Liver (tissue), 9 donors: Measurements from ENCODE around the gene LIPG. TPM values are rescaled to one million over a fixed set of nuclear protein-coding genes. Genes with fewer than 3 reads are reported as not detected.

Experiments used
- DNase-seq: peaks from one replicate; pipeline ENCODE4 v3.0.0-alpha.2; 2017; ENCODE audit warnings: low spot score
- H3K27ac ChIP-seq, 2 donors: one replicate each; pipeline ENCODE4 v1.7.0; 2013; ENCODE audit warnings: inconsistent platforms in 2 of 2, low read length in 2 of 2, control low read depth in 1 of 2, low read depth in 1 of 2, mild to moderate bottlenecking in 1 of 2
- H3K27me3 ChIP-seq, 4 donors: one replicate each; pipeline versions ENCODE4 v1.6.1 to v1.7.0; 2013; ENCODE audit warnings: low read length in 3 of 4, inconsistent platforms in 1 of 4, mild to moderate bottlenecking in 1 of 4, moderate library complexity in 1 of 4; ENCODE audit not compliant: control insufficient read depth in 4 of 4, insufficient read depth in 4 of 4
- H3K36me3 ChIP-seq, 4 donors: one replicate each; pipeline versions ENCODE4 v1.6.1 to v1.7.0; 2013; ENCODE audit warnings: low read length in 3 of 4, mild to moderate bottlenecking in 3 of 4, low read depth in 1 of 4, moderate library complexity in 1 of 4; ENCODE audit not compliant: control insufficient read depth in 4 of 4, insufficient read depth in 3 of 4
- H3K4me1 ChIP-seq, 4 donors: one replicate each; pipeline versions ENCODE4 v1.6.1 to v1.7.0; 2013; ENCODE audit warnings: low read length in 3 of 4, mild to moderate bottlenecking in 3 of 4, moderate library complexity in 1 of 4; ENCODE audit not compliant: control insufficient read depth in 4 of 4, insufficient read depth in 4 of 4
- H3K4me3 ChIP-seq, 3 donors: one replicate each; pipeline versions ENCODE4 v1.6.1 to v1.7.0; 2013; ENCODE audit warnings: low read length in 3 of 3, control low read depth in 1 of 3, low read depth in 1 of 3, mild to moderate bottlenecking in 1 of 3
- H3K9ac ChIP-seq, 2 donors: one replicate each; pipeline ENCODE4 v1.7.0; 2013; ENCODE audit warnings: low read length in 2 of 2, mild to moderate bottlenecking in 2 of 2, moderate library complexity in 2 of 2, control low read depth in 1 of 2, low read depth in 1 of 2
- H3K9me3 ChIP-seq, 4 donors: one replicate each; pipeline versions ENCODE4 v1.6.1 to v1.7.0; 2013; ENCODE audit warnings: low read length in 3 of 4; ENCODE audit not compliant: control insufficient read depth in 4 of 4
- EGR1 ChIP-seq, 2 donors: IDR thresholded peaks; 2 replicates each; pipeline ENCODE4 v1.6.1; 2016 to 2018; ENCODE audit warnings: antibody characterized with exemption in 2 of 2, low read depth in 2 of 2
- FOXA1 ChIP-seq: IDR thresholded peaks from 2 replicates; pipeline ENCODE4 v1.6.1; 2016; ENCODE audit warnings: antibody characterized with exemption
- FOXA2 ChIP-seq: IDR thresholded peaks from 2 replicates; pipeline ENCODE4 v1.6.1; 2016; ENCODE audit warnings: antibody characterized with exemption
- GABPA ChIP-seq, 2 donors: IDR thresholded peaks in 1 of 2; conservative IDR thresholded peaks in 1 of 2; 2 replicates each; pipeline ENCODE4 v1.6.1; 2016; ENCODE audit warnings: antibody characterized with exemption in 2 of 2, mild to moderate bottlenecking in 1 of 2, moderate library complexity in 1 of 2
- HNF4A ChIP-seq, 2 donors: conservative IDR thresholded peaks; 2 replicates each; pipeline ENCODE4 v1.6.1; 2016; ENCODE audit warnings: antibody characterized with exemption in 2 of 2, mild to moderate bottlenecking in 2 of 2
- HNF4G ChIP-seq: IDR thresholded peaks from 2 replicates; pipeline ENCODE4 v1.6.1; 2016; ENCODE audit warnings: antibody characterized with exemption
- JUND ChIP-seq, 2 donors: IDR thresholded peaks; 2 replicates each; pipeline ENCODE4 v1.6.1; 2016; ENCODE audit warnings: antibody characterized with exemption in 2 of 2
- NR2F2 ChIP-seq: IDR thresholded peaks from 2 replicates; pipeline ENCODE4 v1.6.1; 2016; ENCODE audit warnings: antibody characterized with exemption
- RAD21 ChIP-seq, 2 donors: IDR thresholded peaks; 2 replicates each; pipeline ENCODE4 v1.6.1; 2016; ENCODE audit warnings: antibody characterized with exemption in 2 of 2, mild to moderate bottlenecking in 2 of 2
- SP1 ChIP-seq: IDR thresholded peaks from 2 replicates; pipeline ENCODE4 v1.6.1; 2018; ENCODE audit warnings: antibody characterized with exemption, mild to moderate bottlenecking
- TAF1 ChIP-seq: conservative IDR thresholded peaks from 2 replicates; pipeline ENCODE4 v1.6.1; 2016; ENCODE audit warnings: antibody characterized with exemption, mild to moderate bottlenecking
- YY1 ChIP-seq: IDR thresholded peaks from 2 replicates; pipeline ENCODE4 v1.6.1; 2016; ENCODE audit warnings: antibody characterized with exemption, mild to moderate bottlenecking
- WGBS: extraction: QIAGEN DNeasy Blood & Tissue Kit; methylation state at CpG from one replicate; pipeline ENCODE4 v1.1.7; 2013; 5-methylcytosine and 5-hydroxymethylcytosine counted together
- polyA plus RNA-seq, 2 donors: library from polyadenylated mRNA; stranded (reverse) in 1 of 2; unstranded in 1 of 2; fragments of 200-250 nt in 1 of 2; fragments of >200 nt in 1 of 2; fragmentation: Nextera tagmentation in 1 of 2; extraction: Ambion mirVana in 1 of 2; gene quantifications; one replicate each; pipeline versions ENCODE4 v1.2.1 to v1.2.3, GENCODE V29; 2013 to 2015
- total RNA-seq, 2 donors: library from RNA; depleted of rRNA; stranded (reverse); fragments of >200 nt; gene quantifications; one replicate each; pipeline ENCODE4 v1.2.3, GENCODE V29; 2014
- TF ChIP-seq, protein P1 (sequence below): IDR thresholded peaks from 2 replicates; pipeline ENCODE4 v1.6.1; 2016; ENCODE audit warnings: antibody characterized with exemption, mild to moderate bottlenecking
- TF ChIP-seq, protein P2 (sequence below): IDR thresholded peaks from 2 replicates; pipeline ENCODE4 v1.6.1; 2016; ENCODE audit warnings: antibody characterized with exemption
- TF ChIP-seq, protein P3 (sequence below): IDR thresholded peaks from 2 replicates; pipeline ENCODE4 v1.6.1; 2016; ENCODE audit warnings: antibody characterized with exemption
- TF ChIP-seq, protein P4 (sequence below): fragments of 150-350 bp; IDR thresholded peaks from 2 replicates; pipeline ENCODE4 v1.5.1; 2017; ENCODE audit warnings: improper control_type of control experiment, low read depth, low read length; ENCODE audit not compliant: missing input control
- donor health status: healthy.
- donor health status: healthy.
- donor health status: healthy.
- donor health status: healthy.
- donor health status: healthy.

Gene LIPG
- total and polyA plus RNA-seq, 4 donors, result 2.8 to 150 (median 39.7) TPM

DNA sequence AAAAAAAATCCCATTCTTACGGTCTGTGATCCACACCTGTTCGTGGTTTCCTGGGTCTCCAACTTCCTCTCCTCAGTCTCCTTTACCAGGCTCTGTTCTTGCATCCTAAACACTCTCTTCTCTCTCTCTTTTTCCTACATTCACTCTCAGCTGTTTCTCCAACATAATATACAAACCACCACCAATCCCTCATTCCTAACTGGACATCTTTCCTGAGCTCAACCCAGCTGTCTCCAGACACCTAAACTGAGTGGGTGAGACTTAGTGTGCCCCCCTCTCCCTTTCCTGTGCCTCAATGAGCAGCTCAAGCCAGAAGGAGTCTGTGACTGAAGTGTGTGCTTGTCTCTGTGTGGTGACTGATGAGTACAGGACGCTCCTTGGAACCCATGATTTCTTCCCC lies 59.4 kb downstream of the LIPG start:
- H3K9ac ChIP-seq, result no peak overlapping the region
- H3K27ac ChIP-seq, result no peak overlapping the region
- H3K9me3 ChIP-seq, result no peaks in the 10 kb centered on the region
- H3K4me1 ChIP-seq, result peaks cover 14 to 25% (median 22%) of the 10 kb centered on the region in 4 donors
- 86% methylated on average over 3 of the region's 3 CpGs for WGBS
- no peaks in the 10 kb centered on the region for H3K27me3 ChIP-seq
- H3K4me3 ChIP-seq, result no peak overlapping the region
- no peaks in the 10 kb centered on the region for H3K36me3 ChIP-seq
- TF ChIP-seq TAF1 (no peak), NR2F2 (no peak), SP1 (no peak), HNF4A (conservative IDR thresholded peaks at IDR 0.05) (no peak), YY1 (no peak), HNF4G (no peak), RAD21 (IDR thresholded peaks at IDR 0.05) (no peak), FOXA2 (no peak), EGR1 (IDR thresholded peaks at IDR 0.05; ENCODE audit: low read depth in 2 of 2) (no peak), JUND (IDR thresholded peaks at IDR 0.05) (no peak)
- TF ChIP-seq, protein P1, sequence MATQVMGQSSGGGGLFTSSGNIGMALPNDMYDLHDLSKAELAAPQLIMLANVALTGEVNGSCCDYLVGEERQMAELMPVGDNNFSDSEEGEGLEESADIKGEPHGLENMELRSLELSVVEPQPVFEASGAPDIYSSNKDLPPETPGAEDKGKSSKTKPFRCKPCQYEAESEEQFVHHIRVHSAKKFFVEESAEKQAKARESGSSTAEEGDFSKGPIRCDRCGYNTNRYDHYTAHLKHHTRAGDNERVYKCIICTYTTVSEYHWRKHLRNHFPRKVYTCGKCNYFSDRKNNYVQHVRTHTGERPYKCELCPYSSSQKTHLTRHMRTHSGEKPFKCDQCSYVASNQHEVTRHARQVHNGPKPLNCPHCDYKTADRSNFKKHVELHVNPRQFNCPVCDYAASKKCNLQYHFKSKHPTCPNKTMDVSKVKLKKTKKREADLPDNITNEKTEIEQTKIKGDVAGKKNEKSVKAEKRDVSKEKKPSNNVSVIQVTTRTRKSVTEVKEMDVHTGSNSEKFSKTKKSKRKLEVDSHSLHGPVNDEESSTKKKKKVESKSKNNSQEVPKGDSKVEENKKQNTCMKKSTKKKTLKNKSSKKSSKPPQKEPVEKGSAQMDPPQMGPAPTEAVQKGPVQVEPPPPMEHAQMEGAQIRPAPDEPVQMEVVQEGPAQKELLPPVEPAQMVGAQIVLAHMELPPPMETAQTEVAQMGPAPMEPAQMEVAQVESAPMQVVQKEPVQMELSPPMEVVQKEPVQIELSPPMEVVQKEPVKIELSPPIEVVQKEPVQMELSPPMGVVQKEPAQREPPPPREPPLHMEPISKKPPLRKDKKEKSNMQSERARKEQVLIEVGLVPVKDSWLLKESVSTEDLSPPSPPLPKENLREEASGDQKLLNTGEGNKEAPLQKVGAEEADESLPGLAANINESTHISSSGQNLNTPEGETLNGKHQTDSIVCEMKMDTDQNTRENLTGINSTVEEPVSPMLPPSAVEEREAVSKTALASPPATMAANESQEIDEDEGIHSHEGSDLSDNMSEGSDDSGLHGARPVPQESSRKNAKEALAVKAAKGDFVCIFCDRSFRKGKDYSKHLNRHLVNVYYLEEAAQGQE, result no peak
- TF ChIP-seq, protein P2, sequence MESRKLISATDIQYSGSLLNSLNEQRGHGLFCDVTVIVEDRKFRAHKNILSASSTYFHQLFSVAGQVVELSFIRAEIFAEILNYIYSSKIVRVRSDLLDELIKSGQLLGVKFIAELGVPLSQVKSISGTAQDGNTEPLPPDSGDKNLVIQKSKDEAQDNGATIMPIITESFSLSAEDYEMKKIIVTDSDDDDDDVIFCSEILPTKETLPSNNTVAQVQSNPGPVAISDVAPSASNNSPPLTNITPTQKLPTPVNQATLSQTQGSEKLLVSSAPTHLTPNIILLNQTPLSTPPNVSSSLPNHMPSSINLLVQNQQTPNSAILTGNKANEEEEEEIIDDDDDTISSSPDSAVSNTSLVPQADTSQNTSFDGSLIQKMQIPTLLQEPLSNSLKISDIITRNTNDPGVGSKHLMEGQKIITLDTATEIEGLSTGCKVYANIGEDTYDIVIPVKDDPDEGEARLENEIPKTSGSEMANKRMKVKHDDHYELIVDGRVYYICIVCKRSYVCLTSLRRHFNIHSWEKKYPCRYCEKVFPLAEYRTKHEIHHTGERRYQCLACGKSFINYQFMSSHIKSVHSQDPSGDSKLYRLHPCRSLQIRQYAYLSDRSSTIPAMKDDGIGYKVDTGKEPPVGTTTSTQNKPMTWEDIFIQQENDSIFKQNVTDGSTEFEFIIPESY, result no peak
- DNase-seq, result no peak

DNA sequence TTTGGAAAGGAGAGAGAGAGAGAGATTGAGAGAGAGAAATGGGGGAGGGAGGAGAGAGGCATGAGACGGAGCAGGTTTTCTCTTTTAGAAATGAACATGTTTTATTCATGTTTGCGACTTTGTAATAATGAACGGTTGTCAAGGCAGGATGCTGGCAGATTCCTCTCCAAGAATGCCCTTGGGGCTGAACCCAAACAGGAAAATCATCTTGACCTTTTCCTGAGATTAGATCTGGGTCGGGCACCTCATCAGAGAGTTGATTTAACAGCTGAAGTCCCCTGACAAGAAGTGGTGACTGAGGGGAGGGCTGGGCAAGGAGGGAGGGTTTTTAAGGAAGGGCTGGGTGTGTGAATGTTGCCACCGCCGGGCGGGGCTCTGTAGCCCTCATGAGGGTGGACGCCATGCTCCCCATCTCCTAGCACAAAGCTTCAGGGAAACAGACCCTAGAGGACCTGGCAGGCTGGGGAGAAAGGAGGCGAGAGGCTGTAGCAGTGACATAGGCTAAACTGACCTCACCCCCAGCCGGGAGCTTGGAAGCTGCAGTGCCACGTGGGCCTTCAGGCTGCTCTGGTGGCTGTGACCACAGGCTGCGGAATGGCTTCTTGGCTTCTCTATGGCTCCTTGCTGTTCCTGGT lies 60.0 kb downstream of the LIPG start:
- H3K9me3 ChIP-seq, result no peaks in the 10 kb centered on the region
- no peak overlapping the region for H3K27ac ChIP-seq
- H3K9ac ChIP-seq, result no peak overlapping the region
- TF ChIP-seq, protein P3, sequence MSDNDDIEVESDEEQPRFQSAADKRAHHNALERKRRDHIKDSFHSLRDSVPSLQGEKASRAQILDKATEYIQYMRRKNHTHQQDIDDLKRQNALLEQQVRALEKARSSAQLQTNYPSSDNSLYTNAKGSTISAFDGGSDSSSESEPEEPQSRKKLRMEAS, result no peak
- TF ChIP-seq, protein P1, result no peak
- TF ChIP-seq HNF4G (no peak), JUND (IDR thresholded peaks at IDR 0.05) (no peak), YY1 (no peak), EGR1 (IDR thresholded peaks at IDR 0.05; ENCODE audit: low read depth in 2 of 2) (no peak), RAD21 (IDR thresholded peaks at IDR 0.05) (no peak), SP1 (no peak), GABPA (IDR thresholded peaks at IDR 0.05 in 1 of 2, conservative IDR thresholded peaks at IDR 0.05 in 1 of 2) (no peak), FOXA2 (no peak), TAF1 (no peak), NR2F2 (no peak), FOXA1 (no peak)
- TF ChIP-seq, protein P2, result no peak
- TF ChIP-seq, protein P4, sequence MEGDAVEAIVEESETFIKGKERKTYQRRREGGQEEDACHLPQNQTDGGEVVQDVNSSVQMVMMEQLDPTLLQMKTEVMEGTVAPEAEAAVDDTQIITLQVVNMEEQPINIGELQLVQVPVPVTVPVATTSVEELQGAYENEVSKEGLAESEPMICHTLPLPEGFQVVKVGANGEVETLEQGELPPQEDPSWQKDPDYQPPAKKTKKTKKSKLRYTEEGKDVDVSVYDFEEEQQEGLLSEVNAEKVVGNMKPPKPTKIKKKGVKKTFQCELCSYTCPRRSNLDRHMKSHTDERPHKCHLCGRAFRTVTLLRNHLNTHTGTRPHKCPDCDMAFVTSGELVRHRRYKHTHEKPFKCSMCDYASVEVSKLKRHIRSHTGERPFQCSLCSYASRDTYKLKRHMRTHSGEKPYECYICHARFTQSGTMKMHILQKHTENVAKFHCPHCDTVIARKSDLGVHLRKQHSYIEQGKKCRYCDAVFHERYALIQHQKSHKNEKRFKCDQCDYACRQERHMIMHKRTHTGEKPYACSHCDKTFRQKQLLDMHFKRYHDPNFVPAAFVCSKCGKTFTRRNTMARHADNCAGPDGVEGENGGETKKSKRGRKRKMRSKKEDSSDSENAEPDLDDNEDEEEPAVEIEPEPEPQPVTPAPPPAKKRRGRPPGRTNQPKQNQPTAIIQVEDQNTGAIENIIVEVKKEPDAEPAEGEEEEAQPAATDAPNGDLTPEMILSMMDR, result no peak
- DNase-seq, result no peak
- no peak overlapping the region for H3K4me3 ChIP-seq
- no peaks in the 10 kb centered on the region for H3K27me3 ChIP-seq
- H3K36me3 ChIP-seq, result no peaks in the 10 kb centered on the region
- 84% methylated on average over 12 of the region's 12 CpGs for WGBS
- peaks cover 14 to 25% (median 22%) of the 10 kb centered on the region in 4 donors for H3K4me1 ChIP-seq
